HEK293 (cell line): ENCODE measurements around the gene FBXO27.
A peak's percentile ranks its signal among the peaks of the same experiment; 100 is the strongest.

Experiments
- CTCF ChIA-PET: fragments of 350-600 bp; formaldehyde crosslinking; extraction: SDS; loops from one replicate; lab custom pipeline; 2021; ENCODE audit warnings: antibody characterized with exemption; lab: Yijun Ruan, JAX
- POLR2A ChIA-PET: fragments of 300-600 bp; formaldehyde crosslinking; extraction: SDS; loops from one replicate; lab custom pipeline; 2020; ENCODE audit warnings: antibody characterized with exemption, inconsistent platforms; lab: Yijun Ruan, JAX
- H3K27ac ChIP-seq: fragments of 200-500 bp; sonication (Bioruptor generic); 2 replicates; pipeline ENCODE4 v1.5.1; 2014; ENCODE audit warnings: low read depth, low read length, control low read depth, inconsistent platforms; ENCODE audit errors: extremely low read depth
- H3K36me3 ChIP-seq, 2 experiments: fragments of 200-500 bp in 1 of 2; sonication (Bioruptor generic) in 1 of 2; 1 replicate in 1 of 2; 2 replicates in 1 of 2; pipeline ENCODE4 v1.5.1; 2014 to 2017; ENCODE audit warnings: inconsistent platforms in 2 of 2, low read length in 2 of 2; ENCODE audit not compliant: control insufficient read depth in 2 of 2, insufficient read depth in 1 of 2
- H3K4me1 ChIP-seq: fragments of 200-500 bp; sonication (Bioruptor generic); 2 replicates; pipeline ENCODE4 v1.5.1; 2014; ENCODE audit warnings: mild to moderate bottlenecking, low read length, inconsistent platforms; ENCODE audit not compliant: control insufficient read depth, insufficient read depth
- H3K4me3 ChIP-seq: 2 replicates; pipeline ENCODE4 v1.5.1; 2011; ENCODE audit warnings: low read depth, mild to moderate bottlenecking, control low read depth, low read length, moderate library complexity
- H3K9me3 ChIP-seq: fragments of 200-500 bp; sonication (Bioruptor generic); 2 replicates; pipeline ENCODE4 v1.5.1; 2014; ENCODE audit warnings: low read depth, low read length, inconsistent platforms; ENCODE audit not compliant: control insufficient read depth, insufficient read depth
- ATF2 ChIP-seq: fragments of 450-650 bp; formaldehyde crosslinking; IDR thresholded peaks from 2 replicates; pipeline ENCODE4 v1.5.1; 2016; ENCODE audit warnings: missing biosample characterization, missing genetic modification characterization, low read depth
- BCL6B ChIP-seq: fragments of 450-650 bp; formaldehyde crosslinking; IDR thresholded peaks from 2 replicates; pipeline ENCODE4 v1.5.1; 2017; ENCODE audit warnings: missing biosample characterization, missing genetic modification characterization
- CTCF ChIP-seq: fragments of 450-650 bp; formaldehyde crosslinking; IDR thresholded peaks from 2 replicates; pipeline ENCODE4 v1.5.1; 2016; ENCODE audit warnings: missing biosample characterization, missing genetic modification characterization
- HIC1 ChIP-seq: fragments of 450-650 bp; formaldehyde crosslinking; IDR thresholded peaks from 2 replicates; pipeline ENCODE4 v1.5.1; 2016; ENCODE audit warnings: missing biosample characterization, missing genetic modification characterization
- KLF1 ChIP-seq: fragments of 450-650 bp; formaldehyde crosslinking; IDR thresholded peaks from 2 replicates; pipeline ENCODE4 v1.5.1; 2016; ENCODE audit warnings: missing biosample characterization, missing genetic modification characterization
- PRDM10 ChIP-seq: fragments of 450-650 bp; formaldehyde crosslinking; IDR thresholded peaks from 2 replicates; pipeline ENCODE4 v1.5.1; 2016; ENCODE audit warnings: missing biosample characterization, missing genetic modification characterization
- SP2 ChIP-seq: fragments of 450-650 bp; formaldehyde crosslinking; IDR thresholded peaks from 2 replicates; pipeline ENCODE4 v1.5.1; 2016; ENCODE audit warnings: missing biosample characterization, missing genetic modification characterization
- TSHZ1 ChIP-seq: fragments of 450-650 bp; formaldehyde crosslinking; IDR thresholded peaks from 2 replicates; pipeline ENCODE4 v1.5.1; 2016; ENCODE audit warnings: missing biosample characterization, missing genetic modification characterization, borderline replicate concordance
- ZBTB48 ChIP-seq: fragments of 450-650 bp; formaldehyde crosslinking; IDR thresholded peaks from 2 replicates; pipeline ENCODE4 v1.5.1; 2016; ENCODE audit warnings: missing biosample characterization, missing genetic modification characterization
- ZFP37 ChIP-seq: fragments of 450-650 bp; formaldehyde crosslinking; IDR thresholded peaks from 2 replicates; pipeline ENCODE4 v1.5.1; 2016; ENCODE audit warnings: missing biosample characterization, missing genetic modification characterization
- ZNF184 ChIP-seq: fragments of 450-650 bp; IDR thresholded peaks from 2 replicates; pipeline ENCODE4 v1.5.1; 2018; ENCODE audit warnings: missing biosample characterization, mild to moderate bottlenecking, missing genetic modification characterization
- ZNF335 ChIP-seq: fragments of 450-650 bp; formaldehyde crosslinking; conservative IDR thresholded peaks from 2 replicates; pipeline ENCODE4 v1.5.1; 2016; ENCODE audit warnings: missing biosample characterization, missing genetic modification characterization
- ZNF416 ChIP-seq: fragments of 450-650 bp; formaldehyde crosslinking; IDR thresholded peaks from 2 replicates; pipeline ENCODE4 v1.5.1; 2016; ENCODE audit warnings: missing biosample characterization, missing genetic modification characterization
- ZNF521 ChIP-seq: fragments of 450-650 bp; formaldehyde crosslinking; IDR thresholded peaks from 2 replicates; pipeline ENCODE4 v1.5.1; 2017; ENCODE audit warnings: missing biosample characterization, mild to moderate bottlenecking, missing genetic modification characterization
- ZNF530 ChIP-seq: fragments of 450-650 bp; formaldehyde crosslinking; IDR thresholded peaks from 2 replicates; pipeline ENCODE4 v1.5.1; 2016; ENCODE audit warnings: low read depth, missing biosample characterization, missing genetic modification characterization
- ZNF580 ChIP-seq: fragments of 450-650 bp; formaldehyde crosslinking; IDR thresholded peaks from 2 replicates; pipeline ENCODE4 v1.5.1; 2016; ENCODE audit warnings: missing biosample characterization, missing genetic modification characterization

FBXO27 gene

GRCh38 chr19:39046037-39046821 lies 13.9 kb upstream of the FBXO27 start (continued):
- TF ChIP-seq TSHZ1 (tag by site-specific recombination), result no peak
- 0 out of 2 replicates have a peak, but pooled peaks have one; percentile 12 for TF ChIP-seq HIC1
- TF ChIP-seq ZNF530 (tag by site-specific recombination), result no peak
- TF ChIP-seq ZNF184 (tag by site-specific recombination), result no peak
- TF ChIP-seq SP2 (tag by site-specific recombination), result peak; percentile 41
- no peak for TF ChIP-seq BCL6B (tag by site-specific recombination)
- peak; percentile 55; the same call in 1 of the 2 replicates for TF ChIP-seq ZBTB48 (tag by site-specific recombination)
- no peak for TF ChIP-seq CTCF (tag by site-specific recombination)
- no peak for TF ChIP-seq ZFP37
- no peak for TF ChIP-seq ZNF416 (tag by site-specific recombination)
- peak; percentile 14 for TF ChIP-seq KLF1 (tag by site-specific recombination)
- peak; percentile 82; the same call in 1 of the 2 replicates for TF ChIP-seq ZNF580 (tag by site-specific recombination)
- TF ChIP-seq ZNF335 (tag by site-specific recombination), result peak; percentile 65; the same call in 1 of the 2 replicates

GRCh38 chr19:39045506-39045905 lies 13.2 kb upstream of the FBXO27 start:
- no peaks in the 10 kb centered on the region; a peak in 1 of 3 replicates for H3K36me3 ChIP-seq
- peaks cover 3% of the 10 kb centered on the region; the same call in 1 of the 2 replicates for H3K4me1 ChIP-seq
- CTCF ChIA-PET, result interaction anchor here (0.6 to 1.4 kb wide), 6 partner anchors 9 to 344 kb away, joined by 3 to 5 read pairs (median 4); no protein-coding TSS in a partner anchor
- no peak overlapping the region for H3K27ac ChIP-seq
- H3K4me3 ChIP-seq, result no peak overlapping the region
- TF ChIP-seq PRDM10, result 0 out of 2 replicates have a peak, but pooled peaks have one; percentile 6
- TF ChIP-seq ZNF521 (tag by site-specific recombination), result no peak
- 0 out of 2 replicates have a peak, but pooled peaks have one; percentile 24 for TF ChIP-seq ATF2
- H3K9me3 ChIP-seq, result no peaks in the 10 kb centered on the region; the same call in 1 of the 2 replicates
- POLR2A ChIA-PET, result interaction anchor here (0.7 to 0.8 kb wide), 2 partner anchors 57 to 390 kb away, joined by 3 read pairs; partner anchors contain the start of gene RPS16
